GM18499 (cell line): ENCODE measurements around the gene FLAD1.
"Not testable (repeated sequence)": the region's sequence is repeated elsewhere in the genome, so short reads cannot be mapped to it uniquely, and the experiment has no call there.

Experiments
- ATAC-seq: cut with Tn5 transposase; IDR thresholded peaks from one replicate; pipeline ENCODE4 v1.9.1; 2021; ENCODE audit warnings: moderate number of reproducible peaks; ENCODE audit not compliant: insufficient read depth, unreplicated experiment

FLAD1 gene

DNA sequence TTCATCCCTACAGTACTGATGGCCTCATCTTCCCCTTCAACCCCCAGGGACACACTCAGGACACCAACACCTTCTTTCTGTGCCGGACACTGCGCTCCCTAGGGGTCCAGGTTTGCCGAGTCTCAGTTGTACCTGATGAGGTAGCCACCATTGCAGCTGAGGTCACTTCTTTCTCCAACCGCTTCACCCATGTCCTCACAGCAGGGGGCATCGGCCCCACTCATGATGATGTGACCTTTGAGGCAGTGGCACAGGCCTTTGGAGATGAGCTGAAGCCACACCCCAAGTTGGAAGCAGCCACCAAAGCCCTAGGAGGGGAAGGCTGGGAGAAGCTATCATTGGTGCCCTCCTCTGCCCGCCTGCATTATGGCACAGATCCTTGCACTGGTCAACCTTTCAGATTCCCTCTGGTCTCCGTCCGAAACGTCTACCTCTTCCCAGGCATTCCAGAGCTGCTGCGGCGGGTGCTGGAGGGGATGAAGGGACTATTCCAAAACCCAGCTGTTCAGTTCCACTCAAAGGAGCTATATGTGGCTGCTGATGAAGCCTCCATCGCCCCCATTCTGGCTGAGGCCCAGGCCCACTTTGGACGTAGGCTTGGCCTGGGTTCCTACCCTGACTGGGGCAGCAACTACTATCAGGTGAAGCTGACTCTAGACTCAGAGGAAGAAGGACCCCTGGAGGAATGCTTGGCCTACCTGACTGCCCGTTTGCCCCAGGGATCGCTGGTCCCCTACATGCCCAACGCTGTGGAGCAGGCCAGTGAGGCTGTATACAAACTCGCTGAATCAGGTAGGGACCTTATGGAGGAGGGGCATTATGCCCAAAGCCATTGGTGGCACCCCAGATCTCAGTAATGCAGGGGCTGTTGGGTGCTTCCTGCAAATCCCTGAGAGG, 5.2 kb downstream of the FLAD1 start:
- no peak for ATAC-seq

DNA sequence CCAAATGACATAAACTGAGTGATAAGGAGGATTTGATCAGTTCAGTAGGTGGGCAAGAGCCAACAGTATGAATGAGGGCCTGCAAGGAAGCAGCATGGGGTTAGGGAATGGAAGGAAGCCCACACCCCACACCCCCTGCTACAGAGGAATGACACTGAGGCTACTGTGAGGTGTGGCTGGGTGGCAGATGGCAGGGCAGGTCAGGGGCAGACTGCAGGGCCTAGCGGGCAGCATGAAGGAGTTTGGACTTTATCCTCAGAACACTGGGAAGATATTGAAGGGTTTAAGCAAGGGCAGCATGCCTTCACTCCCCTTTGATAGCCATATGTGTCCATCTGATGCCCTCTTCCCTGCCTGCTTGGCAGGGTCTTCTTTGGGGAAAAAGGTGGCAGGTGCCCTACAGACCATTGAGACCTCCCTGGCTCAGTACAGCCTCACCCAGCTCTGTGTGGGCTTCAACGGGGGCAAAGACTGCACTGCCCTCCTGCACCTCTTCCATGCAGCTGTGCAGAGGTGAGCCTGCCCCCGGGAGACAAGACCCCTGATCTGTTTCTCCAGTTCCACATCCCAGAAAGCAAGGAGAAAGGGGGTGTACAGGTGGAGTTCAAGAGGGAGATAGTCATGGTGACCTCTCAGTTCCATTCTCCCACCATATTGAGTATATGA, 6.2 kb downstream of the FLAD1 start:
- no peak for ATAC-seq

DNA sequence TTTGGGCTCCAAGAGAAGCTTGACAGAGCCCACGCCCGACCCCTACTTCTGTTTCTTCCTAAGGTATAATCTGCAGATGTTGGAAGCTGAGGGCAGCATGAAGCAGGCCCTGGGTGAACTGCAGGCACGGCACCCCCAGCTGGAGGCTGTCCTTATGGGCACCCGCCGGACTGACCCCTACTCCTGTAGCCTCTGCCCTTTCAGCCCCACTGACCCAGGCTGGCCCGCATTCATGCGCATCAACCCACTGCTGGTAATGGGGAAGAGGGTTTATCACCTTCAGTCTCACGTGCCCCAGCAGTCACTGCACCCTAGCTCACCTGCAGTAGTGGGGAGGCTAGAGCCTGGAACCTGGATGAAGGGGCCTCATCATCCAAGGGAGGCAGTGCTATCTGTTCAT, 7.1 kb downstream of the FLAD1 start:
- ATAC-seq: no peak

DNA sequence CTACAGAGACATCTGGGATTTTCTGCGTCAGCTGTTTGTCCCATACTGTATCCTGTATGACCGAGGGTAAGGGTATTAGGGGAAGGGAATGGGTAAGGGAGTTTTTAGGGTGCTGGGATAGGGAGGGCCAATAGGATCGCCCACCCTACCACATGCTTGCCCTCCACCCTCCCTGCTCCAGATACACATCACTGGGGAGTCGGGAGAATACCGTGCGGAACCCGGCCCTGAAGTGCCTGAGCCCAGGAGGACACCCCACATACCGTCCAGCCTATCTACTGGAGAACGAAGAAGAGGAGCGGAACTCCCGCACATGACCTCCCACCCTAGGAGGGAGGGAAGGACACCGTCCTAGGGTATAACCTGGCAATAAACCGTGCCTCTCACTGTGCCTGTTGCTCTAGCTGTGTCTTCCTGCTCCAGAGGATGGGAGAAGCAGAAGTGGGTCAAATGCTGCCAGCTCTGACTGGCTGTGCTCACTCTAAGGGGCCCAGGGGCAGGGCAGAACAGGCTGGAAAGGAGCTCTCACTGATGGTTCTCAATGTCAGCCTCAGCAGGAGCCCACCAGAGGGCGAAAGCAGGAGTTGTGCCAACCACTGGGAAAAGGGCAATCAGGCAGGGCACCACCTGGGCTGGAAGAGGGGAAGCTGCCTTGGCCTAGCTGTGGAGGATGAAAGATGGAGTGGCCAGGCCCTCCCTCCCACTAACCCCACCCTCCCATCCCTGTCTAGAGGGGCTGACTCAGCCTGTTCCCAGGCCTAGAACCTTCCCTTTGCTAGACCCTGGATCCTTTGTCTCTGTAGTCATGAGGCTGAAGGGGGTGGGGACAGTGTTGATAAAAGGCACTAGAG, 9.8 kb downstream of the FLAD1 start:
- no peak for ATAC-seq

DNA sequence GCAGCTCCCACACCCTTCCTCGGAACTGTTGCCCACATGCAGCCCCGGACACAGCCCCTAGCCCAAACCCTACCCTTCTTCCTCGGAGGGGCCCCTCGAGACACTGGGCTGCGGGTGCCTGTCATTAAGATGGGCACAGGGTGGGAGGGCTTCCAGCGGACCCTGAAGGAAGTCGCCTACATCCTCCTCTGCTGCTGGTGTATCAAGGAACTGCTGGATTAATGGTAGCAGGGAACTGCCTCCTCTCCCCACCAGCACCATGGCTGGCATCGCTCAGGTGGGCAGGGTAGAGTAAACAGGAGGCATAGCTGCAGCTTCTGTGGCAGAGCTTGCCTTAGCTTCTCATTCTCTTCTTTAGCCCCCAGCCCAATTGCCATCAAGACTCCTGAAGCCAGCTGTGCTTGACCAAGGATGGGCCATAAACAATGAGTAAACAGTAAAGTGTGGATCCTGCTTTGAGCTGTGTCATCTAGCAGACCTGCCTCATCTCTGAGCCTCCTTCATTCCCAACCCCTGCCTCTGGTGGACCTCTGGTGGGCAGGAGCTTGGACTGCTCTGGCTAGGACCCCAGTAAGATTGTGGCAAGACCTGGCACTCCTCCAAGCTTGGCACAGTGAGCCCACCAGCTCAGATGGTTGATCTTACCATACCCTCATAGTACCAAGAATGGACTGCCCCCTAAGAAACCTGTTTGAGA, 10.6 kb downstream of the FLAD1 start, which contains the start of gene LENEP:
TSS of gene LENEP (plus strand) at position 15 of the 697 bp plus-strand sequence. CDS start at position 37, 22 bp downstream.
- no peak for ATAC-seq

DNA sequence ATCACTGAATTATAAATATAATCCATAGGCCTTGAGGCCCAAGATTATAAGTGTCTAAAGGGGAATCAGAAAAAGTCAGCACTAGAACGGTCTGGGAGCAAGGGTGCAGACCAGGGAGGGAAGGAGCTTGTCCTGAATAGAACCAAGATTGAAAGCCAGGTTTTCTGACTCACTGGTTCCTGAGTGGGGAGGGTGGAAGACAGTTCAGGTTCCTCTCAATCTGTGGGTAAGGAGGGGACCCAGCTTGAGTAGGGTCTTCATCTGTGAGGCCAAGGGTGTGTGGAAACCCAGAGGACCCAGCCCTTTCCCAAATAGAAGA, 11.1 kb downstream of the FLAD1 start:
- ATAC-seq: no peak

DNA sequence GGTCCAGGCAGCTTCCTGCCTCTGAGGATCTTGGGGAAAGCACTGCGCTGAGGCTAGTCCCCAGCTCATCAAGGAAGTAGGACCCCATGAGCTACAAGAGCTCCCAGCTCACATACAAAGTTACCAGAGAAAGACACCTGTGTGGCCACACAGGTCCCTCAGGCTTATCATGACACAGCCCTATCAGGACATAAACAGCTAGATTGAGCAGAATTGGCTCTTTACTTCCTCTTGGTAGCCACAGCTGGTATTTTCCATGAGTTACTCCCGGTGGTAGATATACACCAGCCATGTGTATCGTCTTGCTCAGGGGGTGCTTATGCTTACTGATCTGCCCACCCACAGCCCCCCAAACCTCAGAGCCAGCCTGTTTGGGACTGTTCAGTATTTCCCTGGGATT, 11.4 kb downstream of the FLAD1 start:
- ATAC-seq: no peak

DNA sequence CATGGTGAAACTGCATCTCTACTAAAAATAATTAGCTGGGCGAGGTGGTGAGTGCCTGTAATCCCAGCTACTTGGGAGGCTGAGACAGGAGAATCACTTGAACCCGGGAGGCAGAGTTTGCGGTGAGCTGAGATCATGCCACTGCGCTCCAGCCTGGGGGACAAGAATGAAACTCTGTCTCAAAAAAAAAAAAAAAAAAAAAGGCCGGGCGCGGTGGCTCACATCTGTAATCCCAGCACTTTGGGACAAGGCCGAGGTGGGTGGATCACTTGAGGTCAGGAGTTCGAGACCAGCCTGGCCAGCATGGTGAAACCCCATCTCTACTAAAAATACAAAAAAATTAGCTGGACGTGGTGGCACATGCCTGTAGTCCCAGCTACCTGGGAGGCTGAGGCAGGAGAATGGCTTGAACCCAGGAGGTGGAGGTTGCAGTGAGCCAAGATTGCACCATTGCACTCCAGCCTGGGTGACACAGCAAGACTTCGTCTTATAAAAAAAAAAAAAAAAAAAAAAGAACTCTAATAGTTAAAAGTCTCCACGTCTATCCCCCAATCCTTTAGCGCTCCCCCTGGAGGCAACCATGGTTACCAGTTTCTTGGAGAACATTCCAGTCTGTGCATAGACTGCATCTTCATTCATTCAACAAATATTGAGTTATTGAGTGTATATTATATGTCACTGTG, 12.3 kb downstream of the FLAD1 start:
- not testable (repeated sequence) for ATAC-seq

DNA sequence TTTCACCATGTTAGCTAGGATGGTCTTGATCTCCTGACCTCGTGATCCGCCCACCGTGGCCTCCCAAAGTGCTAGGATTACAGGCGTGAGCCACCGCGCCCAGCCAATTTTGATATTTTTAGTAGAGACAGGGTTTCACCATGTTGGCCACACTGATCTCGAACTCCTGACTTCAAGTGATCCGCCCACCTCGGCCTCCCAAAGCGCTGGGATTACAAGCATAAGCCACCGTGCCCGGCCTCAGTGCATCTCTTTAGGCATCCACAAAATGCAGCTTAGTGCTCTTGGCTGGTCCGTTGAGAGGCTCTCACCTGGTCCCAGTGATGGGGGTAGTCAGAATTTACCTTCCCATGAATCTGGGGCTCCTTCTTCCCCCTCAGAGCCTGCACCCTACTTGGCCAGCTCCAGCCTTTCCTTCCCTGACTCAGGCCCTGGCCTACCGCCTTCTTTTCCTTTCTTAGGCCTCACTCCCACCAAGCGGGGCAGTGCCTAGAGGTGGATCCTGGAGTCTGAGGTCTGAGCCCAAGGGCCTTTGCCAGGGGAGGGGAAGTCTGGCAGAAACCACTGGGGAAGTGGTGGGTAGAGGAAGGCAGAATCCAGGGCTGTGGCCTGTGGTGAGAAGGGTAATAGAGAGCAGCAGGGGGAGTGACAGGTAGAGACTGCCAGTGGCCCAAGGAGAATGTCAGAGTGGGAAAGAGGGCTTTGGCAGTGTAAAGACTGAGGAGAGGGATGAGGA, 14.0 kb downstream of the FLAD1 start:
- no peak for ATAC-seq

DNA sequence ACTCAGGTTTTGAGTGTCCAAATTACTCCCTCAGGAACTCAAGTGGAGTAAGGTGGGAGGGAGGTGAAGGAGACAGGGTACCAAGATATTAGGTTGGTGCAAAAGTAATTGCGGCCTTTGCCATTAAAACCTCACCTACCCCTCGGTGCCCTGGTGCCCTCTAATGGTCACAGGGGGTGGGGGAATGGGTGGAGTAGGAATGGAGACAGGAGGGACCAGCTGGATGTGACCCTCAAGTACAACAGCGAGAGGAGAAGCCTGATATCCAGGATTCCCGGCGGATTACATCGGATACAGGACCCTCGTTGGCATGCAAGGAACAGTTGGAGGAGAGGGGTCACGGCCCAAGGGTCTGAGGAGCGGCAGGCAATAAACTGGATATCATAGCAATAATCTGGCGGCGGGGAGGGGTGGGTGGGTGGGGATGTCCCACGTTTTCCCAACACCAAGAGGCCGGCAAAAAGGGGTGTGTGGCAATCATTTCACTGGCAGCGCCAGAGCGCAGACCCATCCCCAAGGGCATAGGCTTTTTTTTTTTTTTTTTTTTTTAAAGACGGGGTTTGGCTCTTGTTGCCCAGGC, 15.1 kb downstream of the FLAD1 start:
- no peak for ATAC-seq

DNA sequence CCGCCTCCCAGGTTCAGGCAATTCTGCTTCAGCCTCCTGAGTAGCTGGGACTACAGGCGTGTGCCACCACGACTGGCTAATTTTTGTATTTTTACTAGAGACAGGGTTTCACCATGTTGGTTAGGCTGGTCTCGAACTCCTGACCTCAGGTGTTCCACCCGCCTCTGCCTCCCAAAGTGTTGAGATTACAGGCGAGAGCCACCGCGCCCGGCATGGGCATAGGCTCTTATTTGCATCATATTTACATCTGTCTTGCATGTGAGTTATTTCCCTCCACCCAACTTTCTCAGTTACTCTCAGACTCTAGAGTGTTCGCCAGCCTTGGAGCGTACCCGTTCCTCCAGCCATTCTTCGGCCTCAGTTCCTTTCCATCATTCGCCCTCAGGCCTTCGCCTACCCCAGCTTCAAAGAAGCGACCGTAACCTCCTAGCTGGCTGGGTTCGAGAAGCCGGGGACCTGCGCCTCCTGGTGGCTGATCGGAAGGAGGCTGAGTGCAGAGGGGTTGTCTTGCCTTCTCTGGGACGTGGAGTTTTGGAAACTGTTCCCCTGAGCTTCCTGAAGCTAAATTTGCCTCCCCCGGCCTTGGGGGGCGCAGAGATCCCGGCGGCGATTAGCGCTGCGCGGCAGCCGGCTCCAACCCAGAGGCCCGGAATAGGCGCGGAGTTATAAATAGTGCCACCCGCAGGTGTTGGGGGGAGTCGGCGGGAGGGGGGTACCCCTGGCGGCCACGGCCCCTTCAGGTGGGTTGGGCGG, 15.8 kb downstream of the FLAD1 start:
- ATAC-seq: no peak

DNA sequence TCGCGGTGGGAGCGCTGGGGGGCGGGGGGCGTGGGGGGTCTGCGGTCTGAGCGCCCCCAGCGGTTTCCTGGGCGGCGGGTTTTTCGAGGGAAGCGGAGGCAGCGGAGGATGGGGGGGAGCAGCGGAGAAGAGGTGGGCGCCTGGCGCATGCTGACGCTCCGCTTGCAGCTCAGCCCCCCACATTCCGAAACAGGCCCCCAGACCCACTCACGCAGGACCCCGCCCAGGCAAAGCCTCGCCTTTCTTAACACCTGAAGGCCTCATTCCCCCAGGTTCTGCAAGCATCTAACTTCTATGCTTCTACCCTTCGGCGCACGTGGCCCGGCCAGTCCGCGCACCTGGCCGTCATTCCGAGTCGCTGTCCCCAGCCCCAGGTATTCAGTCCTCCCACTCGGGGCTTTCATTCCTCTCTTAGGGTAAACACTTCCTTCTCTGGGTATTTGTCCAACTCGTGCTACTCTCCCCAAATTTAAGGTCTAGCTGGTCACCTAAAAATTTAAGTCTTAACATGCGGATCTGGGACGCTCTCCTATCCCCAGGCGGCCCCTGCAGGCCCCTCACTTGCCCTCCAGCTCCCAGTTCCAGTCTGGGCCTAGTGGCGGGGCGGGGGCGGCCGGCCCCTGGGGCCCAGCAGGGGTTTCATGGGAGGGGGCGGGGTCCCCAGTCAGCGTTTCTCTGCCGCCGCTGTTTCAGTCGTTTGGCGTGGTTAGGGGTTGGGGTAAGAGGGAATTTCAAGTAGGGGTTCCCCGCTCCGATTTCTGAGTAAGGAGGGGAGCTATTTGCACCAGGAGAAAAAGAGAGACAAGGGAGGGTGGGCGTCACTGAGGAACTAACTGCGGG, 16.6 kb downstream of the FLAD1 start:
- no peak for ATAC-seq

DNA sequence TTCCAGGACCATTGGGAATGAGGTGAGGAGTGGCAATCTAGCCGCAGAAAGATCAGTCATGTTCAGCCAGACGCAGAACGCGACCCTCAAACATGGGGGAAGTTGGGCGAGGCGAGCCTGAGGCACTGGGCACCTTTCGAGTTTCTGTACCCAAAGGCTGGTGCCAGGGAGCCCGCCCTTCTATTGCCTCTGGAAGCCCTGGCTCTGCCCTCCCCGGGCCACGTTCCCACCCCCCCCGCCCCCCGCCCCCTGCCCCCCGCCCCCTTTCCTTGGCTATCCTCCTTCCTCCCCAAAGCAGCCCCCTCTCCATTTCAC, 17.2 kb downstream of the FLAD1 start:
- no peak for ATAC-seq

DNA sequence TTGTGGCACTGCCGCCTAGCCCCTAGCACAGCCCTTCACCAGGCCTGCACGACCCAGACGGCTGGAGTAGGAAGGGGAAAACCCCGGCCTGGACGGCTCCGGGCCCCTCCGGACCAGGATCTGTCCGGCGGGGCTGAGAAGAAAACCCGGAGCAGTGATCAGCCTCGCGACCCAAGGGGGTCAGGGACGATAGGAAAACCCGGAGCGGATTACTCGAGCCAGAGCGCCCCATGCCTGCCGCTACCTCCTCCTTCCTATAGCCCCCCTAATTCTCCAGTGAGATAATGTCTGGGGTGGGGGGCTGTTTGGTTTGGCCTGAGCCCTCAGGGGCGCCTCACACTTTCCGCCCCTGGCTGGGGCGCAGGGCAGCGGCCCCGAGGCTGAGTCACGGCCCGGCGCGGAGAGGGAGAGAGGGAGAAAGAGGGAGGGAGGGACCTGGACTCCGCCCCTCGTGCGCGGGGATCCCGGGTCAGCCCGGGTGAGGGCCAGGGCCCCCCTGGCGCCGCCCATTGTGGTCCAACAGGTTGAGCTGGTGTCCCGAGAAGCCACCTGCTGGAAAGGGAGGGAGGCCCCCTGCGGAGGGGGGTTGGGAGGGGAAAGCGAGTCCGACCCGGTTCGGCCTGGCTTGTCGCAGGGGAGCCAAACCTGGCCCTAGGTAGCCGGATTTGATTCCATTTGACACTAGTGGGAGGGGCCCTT, 17.7 kb downstream of the FLAD1 start:
- no peak for ATAC-seq

DNA sequence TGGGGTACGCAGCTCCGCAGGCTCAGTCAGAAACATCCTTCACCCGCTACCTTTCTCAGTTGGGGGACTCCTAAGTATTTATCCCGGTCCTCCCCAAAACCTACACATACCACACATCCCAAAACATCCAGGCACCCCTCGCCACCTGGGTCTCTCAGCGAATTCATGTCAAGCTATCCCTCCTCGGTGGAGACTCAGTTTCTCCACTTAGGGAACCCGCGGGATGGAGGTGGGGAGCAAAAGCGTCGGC, 18.2 kb downstream of the FLAD1 start:
- ATAC-seq: no peak

DNA sequence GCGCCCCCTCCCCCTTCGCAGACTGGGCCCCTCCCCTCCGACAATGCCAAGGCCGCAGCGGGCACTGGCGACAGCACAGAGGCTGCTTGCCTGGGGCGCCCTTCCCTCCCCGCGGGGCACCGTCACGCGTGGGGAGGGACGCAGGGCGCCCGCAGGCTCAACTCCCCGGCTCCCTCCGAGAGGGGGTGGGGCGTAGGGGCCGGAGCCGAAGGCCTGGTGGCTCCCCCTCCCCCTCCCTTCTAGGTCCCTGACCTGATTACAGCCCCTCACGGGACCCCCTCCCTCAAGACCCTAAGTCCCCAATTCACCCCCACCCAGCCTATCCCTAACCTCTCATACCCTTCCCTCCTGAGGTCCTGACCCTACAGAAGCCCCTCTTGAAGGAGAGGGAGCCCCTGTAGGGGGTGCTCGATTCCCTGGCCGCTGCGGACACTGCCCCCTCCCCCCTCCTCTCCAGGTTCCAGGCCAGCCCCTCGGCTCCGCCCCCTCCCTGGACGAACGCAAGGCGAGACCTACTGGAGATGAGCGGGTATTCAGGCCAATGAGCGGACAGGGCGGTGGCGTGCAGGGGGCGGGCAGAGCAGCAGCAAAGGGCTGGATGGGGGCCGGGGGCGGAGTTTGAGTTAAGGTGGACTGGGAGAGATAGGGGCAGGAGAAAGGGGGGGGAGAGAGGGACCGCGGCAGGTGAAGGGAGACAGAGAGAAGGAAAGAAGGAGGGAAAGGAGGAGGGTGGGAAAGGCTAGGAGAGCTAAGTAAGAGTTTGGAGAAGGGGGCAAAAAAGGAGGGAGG, 18.7 kb downstream of the FLAD1 start:
- no peak for ATAC-seq
